Lower lobe of right lung (tissue), 2 donors: ENCODE measurements around the gene KNSTRN. TPM values are rescaled to one million over a fixed set of nuclear protein-coding genes. Genes with fewer than 3 reads are reported as not detected.

Experiments used
- ATAC-seq, 2 donors: fragments of 200-7000 bp; cut with Tn5 transposase; one replicate each; pipeline ENCODE4 v1.9.1; 2020 to 2022; ENCODE audit warnings: mild to moderate bottlenecking in 2 of 2, moderate library complexity in 2 of 2
- DNase-seq: peaks from one replicate; pipeline ENCODE4 v3.0.0-alpha.2; 2020
- H3K27ac ChIP-seq: fragments of 200-600 bp; one replicate; pipeline ENCODE4 v1.8.0; 2022
- H3K27me3 ChIP-seq: fragments of 200-600 bp; one replicate; pipeline ENCODE4 v1.8.0; 2022; ENCODE audit warnings: low read depth
- H3K36me3 ChIP-seq: fragments of 200-600 bp; one replicate; pipeline ENCODE4 v1.8.0; 2022; ENCODE audit warnings: mild to moderate bottlenecking
- H3K4me1 ChIP-seq: fragments of 200-600 bp; one replicate; pipeline ENCODE4 v1.8.0; 2022
- H3K4me3 ChIP-seq: fragments of 200-600 bp; one replicate; pipeline ENCODE4 v1.8.0; 2022; ENCODE audit warnings: mild to moderate bottlenecking
- H3K9me3 ChIP-seq: fragments of 200-600 bp; one replicate; pipeline ENCODE4 v1.8.0; 2022
- intact Hi-C: fragments of 100-400 bp; cut with DNase I; formaldehyde crosslinking; loops from one replicate; pipeline ENCODE4 v1.11.0; 2022
- total RNA-seq: library from RNA; stranded (reverse); fragmentation: NEBNext Ultra II Directional; extraction: Animal tissue kit (Norgen Biotek cat#: 25700); gene quantifications from one replicate; pipeline ENCODE4 v1.2.1, GENCODE V29; 2021
- TF ChIP-seq, protein P1 (sequence below): fragments of 200-600 bp; IDR thresholded peaks from one replicate; pipeline ENCODE4 v1.8.0; 2022; ENCODE audit warnings: antibody characterized with exemption, mild to moderate bottlenecking
- donor health status: DM: no; HTN: yes; CAD: no; lungs with severe emphysema.

KNSTRN gene
- total RNA-seq, 1 donor from 2014 or later: 20.1 TPM

- DNase-seq: no peak
- peaks cover 78% of the 10 kb centered on the region for H3K36me3 ChIP-seq
- H3K4me1 ChIP-seq: peaks cover 14% of the 10 kb centered on the region
- H3K27ac ChIP-seq: no peak overlapping the region
- no peak overlapping the region for H3K4me3 ChIP-seq
- no peak for ATAC-seq
- TF ChIP-seq, protein P1, sequence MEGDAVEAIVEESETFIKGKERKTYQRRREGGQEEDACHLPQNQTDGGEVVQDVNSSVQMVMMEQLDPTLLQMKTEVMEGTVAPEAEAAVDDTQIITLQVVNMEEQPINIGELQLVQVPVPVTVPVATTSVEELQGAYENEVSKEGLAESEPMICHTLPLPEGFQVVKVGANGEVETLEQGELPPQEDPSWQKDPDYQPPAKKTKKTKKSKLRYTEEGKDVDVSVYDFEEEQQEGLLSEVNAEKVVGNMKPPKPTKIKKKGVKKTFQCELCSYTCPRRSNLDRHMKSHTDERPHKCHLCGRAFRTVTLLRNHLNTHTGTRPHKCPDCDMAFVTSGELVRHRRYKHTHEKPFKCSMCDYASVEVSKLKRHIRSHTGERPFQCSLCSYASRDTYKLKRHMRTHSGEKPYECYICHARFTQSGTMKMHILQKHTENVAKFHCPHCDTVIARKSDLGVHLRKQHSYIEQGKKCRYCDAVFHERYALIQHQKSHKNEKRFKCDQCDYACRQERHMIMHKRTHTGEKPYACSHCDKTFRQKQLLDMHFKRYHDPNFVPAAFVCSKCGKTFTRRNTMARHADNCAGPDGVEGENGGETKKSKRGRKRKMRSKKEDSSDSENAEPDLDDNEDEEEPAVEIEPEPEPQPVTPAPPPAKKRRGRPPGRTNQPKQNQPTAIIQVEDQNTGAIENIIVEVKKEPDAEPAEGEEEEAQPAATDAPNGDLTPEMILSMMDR: no peak
- no peaks in the 10 kb centered on the region for H3K9me3 ChIP-seq
- H3K27me3 ChIP-seq: no peaks in the 10 kb centered on the region
- intact Hi-C loops: no loop called here
Measured at GRCh38 chr15:40410476-40410875, 28.0 kb downstream of the KNSTRN start.

DNA sequence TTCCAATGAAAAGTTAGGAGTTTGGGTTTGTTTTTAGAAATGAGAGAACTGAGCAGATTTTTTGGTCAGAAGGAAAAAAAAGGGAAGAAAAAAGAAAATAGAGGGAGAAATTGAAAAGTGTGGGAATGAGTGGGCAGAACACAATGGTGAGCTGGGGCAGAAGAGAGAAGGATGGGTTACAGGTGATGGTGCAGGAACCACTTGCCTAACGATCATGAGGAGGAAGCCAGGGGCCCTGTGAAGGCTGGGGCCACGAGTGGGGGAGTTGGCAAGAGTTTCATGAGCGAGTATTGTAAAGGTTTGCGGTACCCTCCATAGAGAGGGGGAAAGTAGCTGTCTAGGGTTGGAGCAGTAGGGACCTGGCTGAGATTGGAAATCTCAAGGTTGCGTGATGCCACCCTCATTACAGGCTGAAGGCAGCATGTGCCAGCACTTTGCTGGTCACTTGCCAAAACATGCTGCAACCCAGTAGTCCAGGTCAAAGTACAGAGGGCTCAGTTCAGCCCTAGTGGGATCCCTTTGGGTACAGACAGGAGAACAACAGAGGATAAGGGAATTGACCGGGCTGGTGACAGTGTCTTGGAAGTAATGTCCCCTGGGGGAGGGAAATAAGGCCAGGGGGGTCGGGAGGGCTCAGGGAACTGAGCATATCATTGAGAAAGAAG, 29.7 kb downstream of the KNSTRN start:
- intact Hi-C loops: no loop called here
- DNase-seq (no peak), ATAC-seq (no peak)
- TF ChIP-seq, protein P1: no peak
- Histone ChIP-seq H3K27me3 (no peaks in the 10 kb centered on the region), H3K4me1 (no peaks in the 10 kb centered on the region), H3K27ac (no peak overlapping the region), H3K36me3 (peaks cover 94% of the 10 kb centered on the region), H3K9me3 (no peaks in the 10 kb centered on the region), H3K4me3 (no peak overlapping the region)

- TF ChIP-seq, protein P1: no peak
- H3K36me3 ChIP-seq: peaks cover 95% of the 10 kb centered on the region
- H3K27ac ChIP-seq: no peak overlapping the region
- H3K4me1 ChIP-seq: no peaks in the 10 kb centered on the region
- DNase-seq (no peak), ATAC-seq (no peak)
- H3K9me3 ChIP-seq: no peaks in the 10 kb centered on the region
- intact Hi-C loops: no loop called here
- no peak overlapping the region for H3K4me3 ChIP-seq
- H3K27me3 ChIP-seq: no peaks in the 10 kb centered on the region
Measured at GRCh38 chr15:40413036-40413435, 30.5 kb downstream of the KNSTRN start.

DNA sequence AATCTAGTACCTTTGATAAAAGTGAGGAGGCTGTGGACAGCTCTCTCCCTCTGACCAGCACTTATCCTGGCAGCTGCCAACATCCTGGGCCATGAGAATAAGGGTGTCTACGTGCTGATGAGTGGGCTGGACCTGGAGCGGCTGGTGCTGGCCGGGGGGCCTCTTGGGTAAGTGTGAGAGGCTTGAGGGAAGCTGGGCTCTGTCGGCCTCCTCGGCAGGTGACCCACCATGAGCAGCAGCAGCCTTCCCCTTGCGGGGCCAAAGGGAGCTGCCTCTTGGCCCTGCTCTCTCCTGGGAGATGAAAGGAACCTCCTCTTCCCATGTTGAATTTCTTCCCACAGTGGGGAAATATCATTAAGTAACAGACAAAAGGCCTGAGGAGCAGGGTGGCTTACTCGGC, 32.3 kb downstream of the KNSTRN start:
- no peaks in the 10 kb centered on the region for H3K9me3 ChIP-seq
- no peak overlapping the region for H3K27ac ChIP-seq
- H3K4me1 ChIP-seq: peaks cover under 1% of the 10 kb centered on the region
- H3K27me3 ChIP-seq: no peaks in the 10 kb centered on the region
- no peak overlapping the region for H3K4me3 ChIP-seq
- TF ChIP-seq, protein P1: no peak
- H3K36me3 ChIP-seq: peaks cover 86% of the 10 kb centered on the region
- ATAC-seq (no peak), DNase-seq (no peak)
- intact Hi-C loops: no loop called here

DNA sequence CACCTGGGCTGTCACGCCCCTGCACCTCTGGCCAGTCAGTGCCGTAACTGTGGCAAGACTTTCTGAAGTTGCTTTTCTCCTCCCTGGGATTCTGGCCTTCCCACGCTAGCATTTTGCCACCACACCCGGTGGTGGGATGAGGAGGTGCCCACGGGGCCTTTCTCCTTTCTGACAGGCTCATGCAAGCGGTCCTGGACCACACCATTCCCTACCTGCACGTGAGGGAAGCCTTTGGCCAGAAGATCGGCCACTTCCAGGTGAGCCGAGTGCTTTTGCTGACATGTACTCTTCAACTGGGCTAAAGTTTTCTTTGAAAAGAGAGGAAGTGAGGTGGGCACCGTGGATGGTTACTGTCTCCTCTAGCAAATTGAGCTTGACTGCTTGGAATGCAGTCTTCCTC, 32.7 kb downstream of the KNSTRN start:
- peaks cover 83% of the 10 kb centered on the region for H3K36me3 ChIP-seq
- intact Hi-C loops: no loop called here
- ATAC-seq (no peak), DNase-seq (no peak)
- no peaks in the 10 kb centered on the region for H3K9me3 ChIP-seq
- no peak overlapping the region for H3K27ac ChIP-seq
- H3K27me3 ChIP-seq: no peaks in the 10 kb centered on the region
- TF ChIP-seq, protein P1: no peak
- H3K4me1 ChIP-seq: peaks cover 4% of the 10 kb centered on the region
- H3K4me3 ChIP-seq: no peak overlapping the region
